HG03045 (cell line): ENCODE results near the gene PDIA3.
"Not testable (repeated sequence)": the region's sequence is repeated elsewhere in the genome, so short reads cannot be mapped to it uniquely, and the experiment has no call there.

Experiments
- ATAC-seq: cut with Tn5 transposase; IDR thresholded peaks from one replicate; pipeline ENCODE4 v1.9.1; 2021; ENCODE audit warnings: mild to moderate bottlenecking, moderate library complexity; ENCODE audit not compliant: unreplicated experiment

PDIA3 gene

DNA sequence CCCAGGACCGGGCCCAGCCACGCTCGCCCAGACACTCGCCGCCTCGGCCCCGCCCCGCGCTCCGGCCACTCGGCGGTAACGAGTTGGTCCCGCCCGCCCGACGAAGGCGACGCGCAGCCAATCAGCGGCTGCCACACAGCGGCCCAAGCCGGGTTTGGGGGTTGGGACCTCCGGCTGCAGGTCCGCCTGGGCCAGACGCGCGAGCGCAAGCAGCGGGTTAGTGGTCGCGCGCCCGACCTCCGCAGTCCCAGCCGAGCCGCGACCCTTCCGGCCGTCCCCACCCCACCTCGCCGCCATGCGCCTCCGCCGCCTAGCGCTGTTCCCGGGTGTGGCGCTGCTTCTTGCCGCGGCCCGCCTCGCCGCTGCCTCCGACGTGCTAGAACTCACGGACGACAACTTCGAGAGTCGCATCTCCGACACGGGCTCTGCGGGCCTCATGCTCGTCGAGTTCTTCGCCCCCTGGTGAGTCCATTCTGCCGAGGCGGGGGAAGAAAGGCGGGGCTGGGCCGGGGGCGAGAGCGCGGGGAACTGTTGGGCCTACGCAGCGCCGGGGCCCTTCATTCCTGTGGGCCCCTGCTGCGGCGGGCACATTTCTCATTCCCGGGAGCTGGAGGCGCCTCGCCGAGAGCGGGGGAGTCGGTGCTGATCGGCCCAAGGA is at the start of gene PDIA3:
Gene PDIA3 (plus strand): TSS at position 194 of the 658 bp plus-strand sequence. CDS start 102 bp downstream, at position 296.
- ATAC-seq: peak; percentile 86

GRCh38 chr15:43702174-43702573 is 44.1 kb upstream of the PDIA3 start:
- ATAC-seq: no peak

DNA sequence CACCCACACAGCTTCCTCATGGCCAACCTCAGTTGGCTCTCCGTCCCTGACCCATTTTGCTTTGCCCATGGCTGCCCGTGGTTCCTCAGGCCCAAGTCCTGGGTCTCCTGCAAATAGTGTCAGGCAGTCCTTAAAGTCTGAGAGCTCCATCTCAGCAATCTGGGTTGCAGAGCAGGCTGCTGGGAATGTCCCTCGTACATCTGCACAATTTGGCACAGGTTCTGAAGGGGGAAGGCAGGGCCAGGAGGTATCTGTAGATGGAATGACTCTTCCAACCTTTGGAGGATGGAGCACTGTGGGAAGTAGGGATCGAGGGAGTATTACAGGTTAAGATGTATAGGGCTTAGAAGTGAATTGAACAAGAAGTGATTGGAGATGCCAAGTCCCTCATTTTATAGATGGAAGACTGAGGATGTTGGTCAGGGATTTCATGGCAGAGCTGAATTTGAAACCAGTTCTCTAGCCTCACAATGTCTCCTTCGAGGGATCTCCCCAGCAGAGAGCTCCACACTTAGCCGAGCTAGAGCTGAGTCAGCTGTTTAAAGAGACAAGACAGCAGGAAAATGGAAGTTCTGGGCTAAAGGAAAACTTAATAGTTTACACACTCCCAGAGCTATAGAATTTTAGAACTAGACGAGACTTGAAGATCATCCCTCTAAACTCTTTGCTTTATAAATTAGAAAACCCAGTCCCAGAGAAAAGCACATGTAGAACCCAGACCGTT is 43.4 kb upstream of the PDIA3 start:
- no peak for ATAC-seq

DNA sequence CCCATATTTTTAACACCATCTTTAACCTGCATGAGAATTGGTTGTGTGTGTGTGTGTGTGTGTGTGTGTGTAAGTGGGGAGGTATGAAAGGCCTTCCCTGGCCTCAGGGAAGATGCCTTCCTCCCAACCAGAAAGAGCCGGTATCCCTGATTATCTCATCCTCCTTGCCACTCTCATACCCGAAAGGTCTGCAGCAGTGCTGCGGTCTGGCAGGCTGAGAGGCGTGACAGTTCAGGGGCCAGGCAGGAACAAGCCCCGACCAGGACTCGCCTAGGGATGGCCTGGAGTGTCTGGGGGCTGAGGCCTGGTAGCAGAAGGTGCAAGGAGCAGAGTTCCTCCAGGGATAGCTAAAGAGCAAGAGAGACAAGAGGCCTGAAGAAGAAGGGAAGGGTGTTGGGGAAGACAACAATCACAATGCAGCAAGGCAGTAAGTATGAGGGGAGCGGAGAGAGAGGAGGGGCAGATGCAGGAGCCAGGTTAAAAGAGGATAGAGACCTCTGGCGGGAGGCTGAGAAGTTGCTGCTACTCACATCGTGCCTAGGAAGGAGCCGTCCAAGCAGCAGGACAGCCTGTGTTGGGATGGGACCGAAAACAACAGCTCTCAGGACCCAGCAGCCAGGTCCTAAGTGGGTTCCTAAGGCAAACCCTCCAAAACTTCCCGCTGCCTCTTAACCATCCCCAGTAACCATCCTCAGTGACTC is 35.7 kb upstream of the PDIA3 start:
- not testable (repeated sequence) for ATAC-seq

GRCh38 chr15:43723151-43723550 is 23.1 kb upstream of the PDIA3 start:
- ATAC-seq: no peak

DNA sequence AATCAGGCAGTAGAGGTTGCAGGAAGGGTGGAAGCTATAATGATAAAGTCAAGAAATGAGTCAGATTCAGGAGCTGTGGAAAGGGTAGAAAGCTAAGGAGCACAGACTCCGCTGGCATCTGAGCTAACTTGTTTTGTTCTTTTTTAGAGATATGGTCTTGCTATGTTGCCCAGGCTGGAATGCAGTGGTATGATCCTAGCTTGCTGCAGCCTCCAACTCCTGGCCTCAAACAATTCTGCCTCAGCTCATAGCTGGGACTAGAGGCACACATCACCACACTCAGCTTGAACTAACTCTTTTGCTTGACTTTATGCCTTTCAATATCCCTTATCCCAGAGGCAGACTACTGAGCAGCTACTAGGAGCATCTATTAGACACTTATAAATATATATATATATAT is 19.9 kb upstream of the PDIA3 start:
- ATAC-seq: not testable (repeated sequence)

DNA sequence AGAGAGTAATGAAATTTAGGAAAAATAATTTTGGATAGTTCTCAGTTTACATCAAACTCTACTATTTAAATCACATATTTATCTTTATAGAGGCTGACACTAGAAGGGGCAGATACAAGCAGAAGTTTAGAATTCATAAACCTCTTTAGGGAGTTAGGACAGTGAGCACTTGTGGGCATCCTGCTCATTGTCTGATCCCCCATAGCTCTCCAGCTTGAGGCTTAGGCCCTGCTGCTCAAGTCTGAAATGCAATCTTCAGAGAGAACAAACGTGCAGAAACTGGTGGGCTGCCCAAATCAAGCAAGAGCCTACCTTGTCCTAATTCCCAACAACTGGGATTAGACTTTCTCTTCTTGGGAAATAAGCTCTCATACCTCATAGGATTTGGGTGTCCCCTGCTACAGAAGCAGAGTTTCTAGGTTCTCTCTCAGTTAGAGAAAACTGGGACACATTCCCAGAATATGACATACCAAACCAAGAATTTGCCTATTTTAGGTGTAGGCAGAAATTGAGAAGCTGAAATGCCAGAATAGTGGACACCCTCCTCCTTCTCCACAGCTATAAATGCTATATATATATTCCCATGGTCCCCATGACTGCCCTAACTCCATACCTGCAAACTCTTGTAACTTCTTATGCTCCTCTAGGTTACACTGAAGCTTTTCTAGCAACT is 18.0 kb upstream of the PDIA3 start:
- not testable (repeated sequence) for ATAC-seq

DNA sequence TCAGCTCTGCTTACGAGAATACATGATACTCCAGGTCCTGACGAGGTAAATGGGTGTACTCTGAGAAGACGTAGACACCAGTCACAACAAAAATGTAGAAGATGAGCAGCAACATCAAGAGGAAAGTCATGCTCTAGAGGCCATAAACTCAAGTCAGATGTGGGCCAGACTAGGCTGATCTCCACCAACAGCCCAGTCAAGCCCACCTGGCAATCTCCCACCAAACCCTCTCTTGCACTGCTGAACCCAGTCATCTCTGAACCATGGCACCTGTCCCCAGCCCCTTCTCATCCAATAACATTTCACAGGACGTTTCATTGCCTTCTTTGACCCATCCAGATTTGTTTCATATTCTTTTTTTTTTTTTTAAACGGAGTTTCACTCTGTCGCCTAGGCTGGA is 10.8 kb upstream of the PDIA3 start:
- peak; percentile 24 for ATAC-seq

DNA sequence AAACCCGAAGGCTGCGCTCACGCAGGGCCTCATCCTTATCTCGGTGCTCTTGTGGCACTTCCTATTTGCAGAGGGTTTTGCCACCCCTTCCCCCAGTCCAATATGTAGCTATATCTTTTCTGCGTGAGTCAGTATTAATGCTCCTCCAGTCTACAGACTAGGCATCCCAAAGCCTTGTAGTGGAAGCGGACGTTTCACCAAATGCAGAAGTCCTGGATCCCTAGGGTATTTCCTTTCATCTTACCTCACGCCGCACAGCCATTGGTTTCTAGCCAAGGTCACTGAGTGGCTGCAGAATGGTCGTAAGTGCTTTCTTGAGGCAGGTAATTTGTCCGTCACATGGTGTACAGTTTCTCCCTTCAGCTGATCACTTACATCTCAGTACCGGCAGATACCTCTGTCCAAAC is 668 bp downstream of the PDIA3 start:
- ATAC-seq: peak; percentile 14

- ATAC-seq: no peak
Measured at GRCh38 chr15:43748376-43748775, 2.1 kb downstream of the PDIA3 start.

DNA sequence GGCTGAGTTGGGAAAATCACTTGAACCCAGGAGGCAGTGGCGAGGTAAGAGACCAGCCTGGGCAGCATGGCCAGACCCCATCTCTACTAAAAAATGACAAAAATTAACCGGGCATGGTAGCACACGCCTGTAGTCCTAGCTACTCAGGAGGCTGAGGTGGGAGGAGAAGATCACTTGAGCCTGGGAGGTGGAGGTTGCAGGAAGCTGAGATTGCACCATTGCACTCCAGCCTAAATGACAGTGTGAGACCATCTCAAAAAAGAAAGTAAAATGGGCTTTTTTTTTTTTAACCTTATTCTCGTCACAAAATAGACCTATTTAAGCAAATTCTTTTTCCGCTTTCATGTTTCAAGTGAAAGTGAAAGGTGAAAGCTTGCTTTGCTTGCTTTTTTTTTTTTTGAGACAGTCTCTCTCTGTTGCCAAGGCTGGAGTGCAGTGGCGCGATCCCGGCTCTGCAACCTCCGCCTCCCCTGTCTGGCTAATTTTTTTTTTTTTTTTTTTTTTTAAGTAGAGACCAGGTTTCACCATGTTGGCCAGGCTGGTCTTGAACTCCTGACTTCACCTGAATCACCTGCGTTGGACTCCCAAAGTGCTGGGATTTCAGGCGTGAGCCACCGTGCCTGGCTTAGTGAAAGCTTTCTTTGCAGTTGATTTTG is 3.6 kb downstream of the PDIA3 start:
- peak; percentile 31 for ATAC-seq

DNA sequence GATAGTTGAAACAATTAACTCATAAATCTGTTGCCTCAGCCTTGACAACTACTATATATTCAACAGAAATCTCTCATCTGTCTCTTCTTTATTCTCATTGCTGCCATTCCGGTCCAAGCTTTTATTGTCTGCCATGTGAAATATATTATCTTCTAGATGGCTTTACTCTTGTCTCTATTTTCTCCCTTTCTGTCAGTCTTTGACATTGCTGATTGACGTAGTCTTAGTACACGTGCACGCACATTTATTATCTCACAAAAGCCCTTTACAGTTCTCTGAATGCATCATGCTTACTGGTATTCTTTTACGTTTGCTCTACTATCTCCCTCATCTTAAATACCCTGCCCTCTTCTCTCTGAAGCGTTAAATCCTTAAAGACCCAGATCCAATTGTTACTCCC is 5.6 kb downstream of the PDIA3 start:
- no peak for ATAC-seq

DNA sequence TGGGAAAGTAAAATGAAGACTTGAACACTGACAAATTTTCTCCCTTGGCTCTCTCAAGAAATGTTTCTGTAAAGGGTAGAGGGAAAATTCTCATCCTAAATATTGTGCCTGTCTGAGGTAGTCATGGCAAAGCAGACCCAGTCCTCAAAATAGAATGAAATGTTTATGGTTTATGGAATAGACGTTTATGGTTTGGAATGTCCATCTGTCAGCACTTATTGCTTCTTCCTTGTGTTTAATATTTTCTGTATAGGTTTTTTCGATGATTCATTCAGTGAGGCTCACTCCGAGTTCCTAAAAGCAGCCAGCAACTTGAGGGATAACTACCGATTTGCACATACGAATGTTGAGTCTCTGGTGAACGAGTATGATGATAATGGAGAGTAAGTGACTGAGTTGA is 16.6 kb downstream of the PDIA3 start:
- no peak for ATAC-seq

GRCh38 chr15:43763819-43764446 is 17.7 kb downstream of the PDIA3 start:
- ATAC-seq: no peak

GRCh38 chr15:43769584-43770228 is 23.5 kb downstream of the PDIA3 start:
- ATAC-seq: no peak

GRCh38 chr15:43771816-43772215 is 25.6 kb downstream of the PDIA3 start:
- ATAC-seq: no peak

DNA sequence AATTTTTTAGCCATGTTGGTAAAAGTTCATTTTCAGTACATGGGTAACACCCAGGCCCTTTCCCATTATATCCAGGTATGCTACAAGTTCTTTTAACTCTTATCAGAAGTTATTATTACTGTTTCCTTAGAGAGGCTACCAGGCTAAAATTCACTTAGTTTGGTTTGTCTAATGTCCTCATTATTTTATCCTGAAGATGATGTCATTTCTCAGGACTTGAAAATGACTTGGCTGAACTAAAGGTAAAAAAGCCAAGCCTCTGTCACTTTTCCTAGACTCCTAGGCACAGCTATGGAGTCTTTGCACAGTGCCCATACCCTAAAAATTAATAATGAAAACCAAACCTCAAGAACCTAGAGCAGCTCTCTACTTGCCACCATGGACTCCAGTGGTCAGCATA is 26.4 kb downstream of the PDIA3 start:
- no peak for ATAC-seq

DNA sequence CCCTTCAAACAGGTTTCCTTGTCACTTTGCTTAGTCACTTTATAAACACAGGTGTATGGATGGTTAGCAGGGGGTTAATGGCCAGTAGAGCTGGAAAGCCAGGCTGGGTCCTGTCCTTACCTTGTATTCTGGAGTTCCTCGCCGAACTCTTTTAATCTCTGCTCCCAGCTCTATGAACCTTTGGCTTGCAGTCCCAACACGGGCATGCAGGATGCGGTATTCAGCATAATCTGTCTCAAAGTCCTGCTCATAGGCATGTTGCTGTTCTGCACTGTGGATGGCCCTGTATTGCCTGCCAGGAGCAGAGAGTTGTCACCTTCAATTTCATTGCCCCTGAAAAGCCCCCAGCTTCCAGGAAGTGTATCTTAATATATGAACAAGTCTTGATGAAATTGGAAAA is 27.8 kb downstream of the PDIA3 start:
- ATAC-seq: no peak

DNA sequence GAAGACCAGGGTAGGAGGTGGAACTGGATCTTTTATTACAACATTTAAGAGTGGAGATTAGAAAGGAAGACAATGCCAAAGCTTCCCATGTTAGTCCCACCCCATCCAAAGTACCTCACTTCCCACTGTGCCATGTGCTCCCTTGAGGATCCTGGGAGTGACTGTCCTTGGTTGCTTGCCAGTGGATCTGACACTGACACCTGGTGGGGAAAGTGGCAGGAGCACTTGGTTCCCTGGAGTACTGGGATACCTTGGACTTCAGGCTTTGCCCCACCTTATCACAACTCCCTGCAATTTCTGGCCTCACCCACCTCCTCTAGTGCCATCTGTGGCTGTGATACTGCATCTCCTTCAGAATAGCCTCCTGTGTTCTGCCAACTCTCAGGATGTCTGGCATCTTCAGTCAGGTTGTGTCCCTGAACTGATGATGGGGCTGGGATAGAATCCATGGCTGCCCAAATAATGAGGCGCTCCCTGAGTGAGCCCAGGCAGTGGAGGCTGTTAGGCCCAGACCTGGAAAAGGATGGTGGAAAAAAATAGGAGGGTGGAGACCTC is 29.2 kb downstream of the PDIA3 start:
- no peak for ATAC-seq
